PC-3 (cell line): ENCODE results near the gene HSPA1L. TPM values are rescaled to one million over a fixed set of nuclear protein-coding genes. Genes with fewer than 3 reads are reported as not detected.
A peak's percentile ranks its signal among the peaks of the same experiment; 100 is the strongest.

Experiments used
- ATAC-seq: fragments of 200-7000 bp; cut with Tn5 transposase; 2 replicates; pipeline ENCODE4 v1.9.1; 2020; ENCODE audit warnings: mild to moderate bottlenecking, moderate library complexity
- BruUV-seq: library from RNA; stranded (reverse); fragments of 400-500 nt; replicated peaks from 2 replicates; lab custom pipeline; 2021; lab: Mats Ljungman, UMichigan
- CTCF ChIA-PET: fragments of 300-600 bp; sonication (Branson Sonifier 250); formaldehyde crosslinking; loops from one replicate; lab custom pipeline; 2022; ENCODE audit warnings: antibody characterized with exemption; lab: Charles Lee
- POLR2A ChIA-PET: fragments of 300-600 bp; sonication (Branson Sonifier 250); formaldehyde crosslinking; loops from one replicate; lab custom pipeline; 2022; ENCODE audit warnings: antibody characterized with exemption; ENCODE audit not compliant: unreplicated experiment; lab: Charles Lee
- DNase-seq: peaks from one replicate; pipeline ENCODE4 v3.0.0-alpha.2; 2015
- H2AFZ ChIP-seq: fragments of 300-600 bp; sonication (generic); 2 replicates; pipeline ENCODE4 v1.6.0; 2016; ENCODE audit warnings: antibody characterized with exemption, low read length
- H3F3A ChIP-seq: fragments of 300-600 bp; sonication (generic); one replicate; pipeline ENCODE4 v1.6.0; 2017; ENCODE audit warnings: antibody characterized with exemption, low read length, control low read depth, mild to moderate bottlenecking; ENCODE audit not compliant: unreplicated experiment
- H3K27ac ChIP-seq: fragments of 300-600 bp; sonication (generic); 2 replicates; pipeline ENCODE4 v1.5.1; 2016; ENCODE audit warnings: mild to moderate bottlenecking, low read length
- H3K27me3 ChIP-seq: fragments of 300-600 bp; sonication (generic); 2 replicates; pipeline ENCODE4 v1.6.1; 2016; ENCODE audit warnings: low read length, mixed read lengths
- H3K36me3 ChIP-seq: fragments of 300-600 bp; sonication (generic); 2 replicates; pipeline ENCODE4 v1.6.1; 2016; ENCODE audit warnings: low read depth, mixed run types, low read length, mixed read lengths
- H3K4me1 ChIP-seq: fragments of 300-600 bp; sonication (generic); 2 replicates; pipeline ENCODE4 v1.5.1; 2016; ENCODE audit warnings: low read length; ENCODE audit not compliant: insufficient read depth
- H3K4me2 ChIP-seq: fragments of 300-600 bp; sonication (generic); 2 replicates; pipeline ENCODE4 v1.6.0; 2016; ENCODE audit warnings: low read length
- H3K4me3 ChIP-seq: fragments of 300-600 bp; sonication (generic); 2 replicates; pipeline ENCODE4 v1.5.1; 2016; ENCODE audit warnings: mild to moderate bottlenecking, low read length, mixed read lengths
- H3K79me2 ChIP-seq: fragments of 300-600 bp; sonication (generic); 2 replicates; pipeline ENCODE4 v1.6.1; 2017; ENCODE audit warnings: low read length, mixed read lengths
- H3K9ac ChIP-seq: fragments of 300-600 bp; sonication (generic); 2 replicates; pipeline ENCODE4 v1.6.0; 2016; ENCODE audit warnings: mild to moderate bottlenecking, low read length
- H3K9me2 ChIP-seq: fragments of 300-600 bp; sonication (generic); replicated peaks from 2 replicates; pipeline ENCODE4 v1.6.1; 2016; ENCODE audit warnings: mixed run types, low read length, mixed read lengths
- H3K9me3 ChIP-seq: fragments of 300-600 bp; sonication (generic); 2 replicates; pipeline ENCODE4 v1.6.1; 2016; ENCODE audit warnings: low read length, mixed read lengths
- H4K20me1 ChIP-seq: fragments of 300-600 bp; sonication (generic); 2 replicates; pipeline ENCODE4 v1.6.1; 2016; ENCODE audit warnings: low read length, mixed read lengths
- EZH2 ChIP-seq: fragments of 300-600 bp; sonication (generic); IDR thresholded peaks from one replicate; pipeline ENCODE4 v1.6.1; 2017; ENCODE audit warnings: antibody characterized with exemption, mild to moderate bottlenecking, low read length; ENCODE audit not compliant: unreplicated experiment
- EZH2phosphoT487 ChIP-seq: fragments of 300-600 bp; sonication (generic); IDR thresholded peaks from 2 replicates; pipeline ENCODE4 v1.6.1; 2018; ENCODE audit warnings: mild to moderate bottlenecking, antibody characterized with exemption, low read length, borderline replicate concordance
- intact Hi-C: fragments of 100-400 bp; cut with micrococcal nuclease; formaldehyde crosslinking; loops from 2 replicates; pipeline ENCODE4 v1.9.0; 2023
- total RNA-seq: library from RNA; depleted of rRNA; stranded (reverse); fragments of >200 nt; gene quantifications from 2 replicates; pipeline ENCODE4 v1.2.3, GENCODE V29; 2014
- TF ChIP-seq, protein P1 (sequence below): fragments of 300-600 bp; sonication (generic); conservative IDR thresholded peaks from 2 replicates; pipeline ENCODE4 v1.5.1; 2017; ENCODE audit warnings: antibody characterized with exemption, low read depth, mild to moderate bottlenecking, low read length

The HSPA1L gene
- total RNA-seq, 1 experiment from 2014 or later = 0.26 TPM

DNA sequence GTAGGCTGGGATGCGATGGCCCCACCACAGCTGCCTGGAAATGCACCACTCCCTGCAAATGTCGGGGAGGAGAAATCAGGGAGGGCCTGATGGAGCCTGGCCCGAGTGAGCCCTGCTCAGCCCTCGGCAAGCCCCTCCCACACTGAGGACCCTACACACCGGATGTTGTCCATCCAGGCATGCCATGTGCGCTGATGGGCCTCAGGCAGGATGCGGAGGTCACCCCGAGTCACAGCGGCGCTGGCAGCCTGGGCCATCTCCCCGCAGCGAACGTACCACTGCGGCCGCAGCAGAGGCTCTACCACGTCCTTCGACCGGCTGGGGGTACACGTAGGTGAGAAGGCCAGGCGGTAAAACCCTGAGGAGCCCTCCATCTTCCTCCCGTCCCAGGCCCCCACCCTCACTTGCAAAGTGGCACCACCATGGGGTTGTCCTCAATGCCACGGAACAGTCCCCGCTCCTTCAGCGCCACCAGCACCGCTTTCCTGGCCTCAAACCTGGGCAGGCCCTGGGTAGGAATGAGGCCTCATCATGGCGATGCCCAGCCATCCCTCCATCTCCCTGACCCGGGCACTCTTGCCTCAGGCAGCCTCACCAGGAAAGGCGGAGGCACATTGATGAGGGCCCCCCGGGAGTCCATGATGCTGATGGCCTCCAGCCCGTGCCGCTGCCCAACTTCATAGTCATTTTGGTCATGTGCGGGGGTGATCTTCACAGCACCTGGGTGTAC, 32.8 kb downstream of the HSPA1L start:
- TF ChIP-seq EZH2 (no peak), EZH2phosphoT487 (no peak)
- TF ChIP-seq, protein P1, sequence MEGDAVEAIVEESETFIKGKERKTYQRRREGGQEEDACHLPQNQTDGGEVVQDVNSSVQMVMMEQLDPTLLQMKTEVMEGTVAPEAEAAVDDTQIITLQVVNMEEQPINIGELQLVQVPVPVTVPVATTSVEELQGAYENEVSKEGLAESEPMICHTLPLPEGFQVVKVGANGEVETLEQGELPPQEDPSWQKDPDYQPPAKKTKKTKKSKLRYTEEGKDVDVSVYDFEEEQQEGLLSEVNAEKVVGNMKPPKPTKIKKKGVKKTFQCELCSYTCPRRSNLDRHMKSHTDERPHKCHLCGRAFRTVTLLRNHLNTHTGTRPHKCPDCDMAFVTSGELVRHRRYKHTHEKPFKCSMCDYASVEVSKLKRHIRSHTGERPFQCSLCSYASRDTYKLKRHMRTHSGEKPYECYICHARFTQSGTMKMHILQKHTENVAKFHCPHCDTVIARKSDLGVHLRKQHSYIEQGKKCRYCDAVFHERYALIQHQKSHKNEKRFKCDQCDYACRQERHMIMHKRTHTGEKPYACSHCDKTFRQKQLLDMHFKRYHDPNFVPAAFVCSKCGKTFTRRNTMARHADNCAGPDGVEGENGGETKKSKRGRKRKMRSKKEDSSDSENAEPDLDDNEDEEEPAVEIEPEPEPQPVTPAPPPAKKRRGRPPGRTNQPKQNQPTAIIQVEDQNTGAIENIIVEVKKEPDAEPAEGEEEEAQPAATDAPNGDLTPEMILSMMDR = no peak
- intact Hi-C loops = no loop called here
- Histone ChIP-seq H3K9me3 (no peaks in the 10 kb centered on the region), H4K20me1 (no peaks in the 10 kb centered on the region), H3K36me3 (peaks cover 59% of the 10 kb centered on the region), H3K9me2 (no peaks in the 10 kb centered on the region), H3K9ac (no peak overlapping the region), H3K4me3 (no peak overlapping the region), H3K79me2 (no peaks in the 10 kb centered on the region), H2AFZ (no peak overlapping the region), H3K27ac (no peak overlapping the region), H3K4me2 (no peak overlapping the region), H3K27me3 (no peaks in the 10 kb centered on the region), H3K4me1 (peaks cover 6% of the 10 kb centered on the region), H3F3A (peaks cover 3% of the 10 kb centered on the region)
- ChIA-PET CTCF (no interaction called here), POLR2A (no interaction called here)
- DNase-seq (no peak), ATAC-seq (no peak)
- TSS peak; percentile 25 for BruUV-seq

GRCh38 chr6:31781244-31782125, 33.6 kb downstream of the HSPA1L start:
- H2AFZ ChIP-seq = no peak overlapping the region
- no peak overlapping the region for H3K4me3 ChIP-seq
- intact Hi-C loops = no loop called here
- H4K20me1 ChIP-seq = no peaks in the 10 kb centered on the region
- H3K79me2 ChIP-seq = no peaks in the 10 kb centered on the region
- BruUV-seq = no TSS peak
- H3K9me3 ChIP-seq = no peaks in the 10 kb centered on the region
- DNase-seq = no peak
- no peak overlapping the region for H3K4me2 ChIP-seq
- H3K4me1 ChIP-seq = peaks cover 14% of the 10 kb centered on the region
- TF ChIP-seq EZH2phosphoT487 (no peak), EZH2 (no peak)
- TF ChIP-seq, protein P1 = no peak
- POLR2A ChIA-PET = no interaction called here
- H3K27ac ChIP-seq = no peak overlapping the region
- peaks cover 59% of the 10 kb centered on the region for H3K36me3 ChIP-seq
- H3K9me2 ChIP-seq = no peaks in the 10 kb centered on the region
- H3K9ac ChIP-seq = no peak overlapping the region
- H3K27me3 ChIP-seq = no peaks in the 10 kb centered on the region
- no peak for ATAC-seq
- CTCF ChIA-PET = no interaction called here
- H3F3A ChIP-seq = peaks cover 3% of the 10 kb centered on the region
